Testis (tissue), 3 donors: ENCODE results near the gene ALDH1B1. TPM values are rescaled to one million over a fixed set of nuclear protein-coding genes. Genes with fewer than 3 reads are reported as not detected.

Experiments used
- DNase-seq: peaks from one replicate; pipeline ENCODE4 v3.0.0-alpha.2; 2019
- H3K27ac ChIP-seq, 2 donors: fragments of 200-600 bp; sonication (generic); one replicate each; pipeline ENCODE4 v1.5.1; 2019
- H3K27me3 ChIP-seq: fragments of 200-600 bp; sonication (generic); one replicate; pipeline ENCODE4 v1.5.1; 2019
- H3K36me3 ChIP-seq: fragments of 200-600 bp; sonication (generic); one replicate; pipeline ENCODE4 v1.5.1; 2017; ENCODE audit warnings: low read depth; ENCODE audit errors: missing control alignments
- H3K4me1 ChIP-seq: fragments of 200-600 bp; sonication (generic); one replicate; pipeline ENCODE4 v1.5.1; 2019
- H3K4me3 ChIP-seq, 2 donors: fragments of 200-600 bp; sonication (generic); one replicate each; pipeline ENCODE4 v1.5.1; 2017 to 2019
- H3K9me3 ChIP-seq: fragments of 200-600 bp; sonication (generic); one replicate; pipeline ENCODE4 v1.5.1; 2017
- CTCF ChIP-seq, 3 experiments: fragments of 450-650 bp in 2 of 3; fragments of 200-600 bp in 1 of 3; sonication (generic) in 1 of 3; IDR thresholded peaks; one replicate each; pipeline ENCODE4 v1.5.1; 2016 to 2019; ENCODE audit warnings: antibody characterized with exemption in 3 of 3, mild to moderate bottlenecking in 2 of 3, moderate library complexity in 1 of 3
- POLR2A ChIP-seq: fragments of 450-650 bp; IDR thresholded peaks from one replicate; pipeline ENCODE4 v1.6.1; 2017; ENCODE audit warnings: antibody characterized with exemption, mild to moderate bottlenecking, moderate library complexity
- WGBS, 2 donors: methylation state at CpG; one replicate each; pipeline ENCODE4 v1.1.5; 2018; 5-methylcytosine and 5-hydroxymethylcytosine counted together
- intact Hi-C: fragments of 100-400 bp; cut with DNase I; formaldehyde crosslinking; loops from one replicate; pipeline ENCODE4 v1.15.1; 2023; ENCODE audit warnings: low total_unique reads
- polyA plus RNA-seq: library from polyadenylated mRNA; stranded (reverse); fragments of 350-450 nt; fragmentation: Illumina TruSeq; extraction: RNeasy Lipid Tissue Mini Kit (QIAGEN cat#74804); gene quantifications from one replicate; pipeline ENCODE4 v1.2.3, GENCODE V29; 2014; ENCODE audit warnings: low read depth, low replicate concordance; ENCODE audit not compliant: insufficient read depth
- total RNA-seq, 2 donors: library from RNA; depleted of rRNA; stranded (reverse); fragments of >200 nt; gene quantifications; one replicate each; pipeline ENCODE4 v1.2.3, GENCODE V29; 2016

Gene ALDH1B1
- total and polyA plus RNA-seq, 3 donors from 2014 or later, result 42.2 to 71.7 (median 42.4) TPM

- no peaks in the 10 kb centered on the region for H3K4me1 ChIP-seq
- H3K36me3 ChIP-seq, result no peaks in the 10 kb centered on the region
- no peaks in the 10 kb centered on the region for H3K9me3 ChIP-seq
- DNase-seq, result no peak
- no peak overlapping the region for H3K27ac ChIP-seq
- H3K4me3 ChIP-seq, result no peak overlapping the region
- no peaks in the 10 kb centered on the region for H3K27me3 ChIP-seq
- TF ChIP-seq POLR2A, result no peak
- TF ChIP-seq CTCF (IDR thresholded peaks at IDR 0.05), result no peak
- intact Hi-C loops, result no loop called here
- 77 to 78% methylated on average over 7 of the region's 7 CpGs for WGBS, 2 donors
These were observed 31.5 kb upstream of the ALDH1B1 start for GRCh38 chr9:38360839-38361472.

- intact Hi-C loops, result no loop called here
- WGBS, 2 donors, result 92 to 94% methylated on average over 6 of the region's 6 CpGs
These were observed 31.0 kb upstream of the ALDH1B1 start for GRCh38 chr9:38361473-38361850.

GRCh38 chr9:38362852-38363588, 29.5 kb upstream of the ALDH1B1 start:
- intact Hi-C loops, result no loop called here
- Histone ChIP-seq H3K36me3 (no peaks in the 10 kb centered on the region), H3K4me3 (no peak overlapping the region), H3K9me3 (no peaks in the 10 kb centered on the region), H3K27ac (no peak overlapping the region), H3K27me3 (no peaks in the 10 kb centered on the region), H3K4me1 (no peaks in the 10 kb centered on the region)
- TF ChIP-seq CTCF (IDR thresholded peaks at IDR 0.05), result peak in 2 of 3 experiments; percentile 42 to 58
- TF ChIP-seq POLR2A, result no peak
- 54 to 63% methylated on average over 20 to 21 of the region's 21 CpGs for WGBS, 2 donors
- DNase-seq, result peak; percentile 61

More at GRCh38 chr9:38361473-38361850, 31.0 kb upstream of the ALDH1B1 start:
- Histone ChIP-seq H3K4me3 (no peak overlapping the region), H3K4me1 (no peaks in the 10 kb centered on the region), H3K36me3 (no peaks in the 10 kb centered on the region), H3K27ac (no peak overlapping the region), H3K27me3 (no peaks in the 10 kb centered on the region), H3K9me3 (no peaks in the 10 kb centered on the region)
- TF ChIP-seq CTCF (IDR thresholded peaks at IDR 0.05) (no peak), POLR2A (no peak)
- DNase-seq, result no peak

GRCh38 chr9:38363589-38363925, 28.9 kb upstream of the ALDH1B1 start:
- Histone ChIP-seq H3K4me3 (no peak overlapping the region), H3K27me3 (no peaks in the 10 kb centered on the region), H3K4me1 (no peaks in the 10 kb centered on the region), H3K27ac (no peak overlapping the region), H3K36me3 (no peaks in the 10 kb centered on the region), H3K9me3 (no peaks in the 10 kb centered on the region)
- 84 to 88% methylated on average over 3 to 5 of the region's 5 CpGs for whole genome bisulfite sequencing, 2 donors
- intact Hi-C loops, result no loop called here
- DNase-seq, result no peak
- TF ChIP-seq POLR2A (no peak), CTCF (IDR thresholded peaks at IDR 0.05) (no peak)

- no peak for TF ChIP-seq POLR2A
- TF ChIP-seq CTCF (IDR thresholded peaks at IDR 0.05), result no peak
- Histone ChIP-seq H3K4me3 (no peak overlapping the region), H3K4me1 (no peaks in the 10 kb centered on the region), H3K27ac (no peak overlapping the region), H3K36me3 (no peaks in the 10 kb centered on the region), H3K9me3 (no peaks in the 10 kb centered on the region), H3K27me3 (no peaks in the 10 kb centered on the region)
- intact Hi-C loops, result no loop called here
- no peak for DNase-seq
These were observed 24.6 kb upstream of the ALDH1B1 start for GRCh38 chr9:38367898-38368297.
